DOHH2 (cell line): ENCODE measurements around the gene FOXN3.

Experiments used
- H3F3A ChIP-seq: fragments of 200-600 bp; sonication (generic), shearing (Covaris generic); 2 replicates; pipeline ENCODE4 v1.6.0; 2016; ENCODE audit warnings: antibody characterized with exemption, mild to moderate bottlenecking; ENCODE audit not compliant: control insufficient read depth, insufficient read depth
- H3K27ac ChIP-seq: fragments of 200-600 bp; sonication (generic); 2 replicates; pipeline ENCODE4 v1.5.1; 2014; ENCODE audit warnings: low read depth, mild to moderate bottlenecking, low read length, moderate library complexity
- H3K27me3 ChIP-seq: fragments of 200-600 bp; sonication (generic); 2 replicates; pipeline ENCODE4 v1.6.1; 2014; ENCODE audit warnings: mild to moderate bottlenecking, low read length, mixed read lengths; ENCODE audit not compliant: control insufficient read depth
- H3K36me3 ChIP-seq: fragments of 200-600 bp; sonication (generic); 2 replicates; pipeline ENCODE4 v1.6.1; 2014; ENCODE audit warnings: mild to moderate bottlenecking, low read length, moderate library complexity, mixed read lengths; ENCODE audit not compliant: control insufficient read depth
- H3K4me1 ChIP-seq: fragments of 200-600 bp; sonication (generic); 2 replicates; pipeline ENCODE4 v1.6.1; 2014; ENCODE audit warnings: mild to moderate bottlenecking, low read length, mixed read lengths; ENCODE audit not compliant: control insufficient read depth
- H3K4me2 ChIP-seq: fragments of 200-600 bp; sonication (generic); 2 replicates; pipeline ENCODE4 v1.6.0; 2014; ENCODE audit warnings: mild to moderate bottlenecking, low read length, moderate library complexity
- H3K4me3 ChIP-seq: fragments of 200-600 bp; sonication (generic); 2 replicates; pipeline ENCODE4 v1.5.1; 2014; ENCODE audit warnings: mild to moderate bottlenecking, low read length, mixed read lengths
- H3K79me2 ChIP-seq: fragments of 200-600 bp; sonication (generic); 2 replicates; pipeline ENCODE4 v1.6.1; 2014; ENCODE audit warnings: mild to moderate bottlenecking, low read length, mixed read lengths; ENCODE audit not compliant: control insufficient read depth
- H3K9me2 ChIP-seq: fragments of 200-600 bp; sonication (generic); replicated peaks from 2 replicates; pipeline ENCODE4 v1.6.1; 2014; ENCODE audit warnings: mild to moderate bottlenecking, low read length, mixed read lengths; ENCODE audit not compliant: control insufficient read depth
- H3K9me3 ChIP-seq: fragments of 200-600 bp; sonication (generic); 2 replicates; pipeline ENCODE4 v1.6.1; 2014; ENCODE audit warnings: antibody characterized with exemption, low read length, mixed read lengths; ENCODE audit not compliant: control insufficient read depth, insufficient read depth
- H4K20me1 ChIP-seq: fragments of 200-600 bp; sonication (generic); 2 replicates; pipeline ENCODE4 v1.6.0; 2014; ENCODE audit warnings: low read depth, mild to moderate bottlenecking, antibody characterized with exemption, low read length, moderate library complexity; ENCODE audit not compliant: control insufficient read depth, insufficient read depth
- CTCF ChIP-seq: fragments of 200-600 bp; sonication (generic); IDR thresholded peaks from one replicate; pipeline ENCODE4 v1.5.1; 2014; ENCODE audit warnings: antibody characterized with exemption, mild to moderate bottlenecking, low read depth, low read length; ENCODE audit not compliant: poor library complexity, severe bottlenecking
- EZH2phosphoT487 ChIP-seq: fragments of 200-600 bp; sonication (generic); IDR thresholded peaks from 2 replicates; pipeline ENCODE4 v1.6.1; 2017; ENCODE audit warnings: borderline replicate concordance, mild to moderate bottlenecking, antibody characterized with exemption, low read length, moderate library complexity, mixed read lengths

The FOXN3 gene

GRCh38 chr14:89319687-89320086 is 97.3 kb downstream of the FOXN3 start:
- Histone ChIP-seq H3K9me3 (peaks cover 4% of the 10 kb centered on the region; the same call in 1 of the 2 replicates), H3K9me2 (no peaks in the 10 kb centered on the region), H3K79me2 (peaks cover 16% of the 10 kb centered on the region), H3F3A (no peaks in the 10 kb centered on the region), H3K27me3 (no peaks in the 10 kb centered on the region), H3K4me1 (peaks cover 34% of the 10 kb centered on the region), H3K27ac (no peak overlapping the region), H3K36me3 (peaks cover 9% of the 10 kb centered on the region; the same call in 1 of the 2 replicates), H3K4me3 (no peak overlapping the region), H4K20me1 (no peaks in the 10 kb centered on the region), H3K4me2 (no peak overlapping the region)
- TF ChIP-seq CTCF, result no peak
- TF ChIP-seq EZH2phosphoT487, result no peak

- Histone ChIP-seq H3K4me3 (no peak overlapping the region), H3K36me3 (peaks cover 9% of the 10 kb centered on the region; the same call in 1 of the 2 replicates), H4K20me1 (no peaks in the 10 kb centered on the region), H3K4me2 (peak overlapping the region; percentile 21), H3K9me2 (no peaks in the 10 kb centered on the region), H3F3A (no peaks in the 10 kb centered on the region), H3K27ac (no peak overlapping the region), H3K79me2 (peaks cover 20% of the 10 kb centered on the region), H3K9me3 (peaks cover 4% of the 10 kb centered on the region; the same call in 1 of the 2 replicates), H3K4me1 (peaks cover 34% of the 10 kb centered on the region), H3K27me3 (no peaks in the 10 kb centered on the region)
- TF ChIP-seq CTCF (no peak), EZH2phosphoT487 (no peak)
Observed at GRCh38 chr14:89317051-89317691, 99.9 kb downstream of the FOXN3 start.

GRCh38 chr14:89315493-89316470 is 101.3 kb downstream of the FOXN3 start:
- Histone ChIP-seq H3K79me2 (peaks cover 17% of the 10 kb centered on the region), H3F3A (no peaks in the 10 kb centered on the region), H3K9me3 (peaks cover 4% of the 10 kb centered on the region; the same call in 1 of the 2 replicates), H3K27ac (no peak overlapping the region), H3K27me3 (no peaks in the 10 kb centered on the region), H3K36me3 (peaks cover 9% of the 10 kb centered on the region; the same call in 1 of the 2 replicates), H3K4me2 (no peak overlapping the region), H3K4me3 (no peak overlapping the region), H3K4me1 (peaks cover 47% of the 10 kb centered on the region), H4K20me1 (no peaks in the 10 kb centered on the region), H3K9me2 (no peaks in the 10 kb centered on the region)
- no peak for TF ChIP-seq CTCF
- no peak for TF ChIP-seq EZH2phosphoT487
